HepG2 (cell line): ENCODE data around the gene BCL2L1. TPM values are rescaled to one million over a fixed set of nuclear protein-coding genes. Genes with fewer than 3 reads are reported as not detected.

Experiments
- ATAC-seq: fragments of 200-7000 bp; cut with Tn5 transposase; 3 replicates; pipeline ENCODE4 v1.9.1; 2020; ENCODE audit warnings: mild to moderate bottlenecking, moderate library complexity
- BruUV-seq: library from RNA; stranded (reverse); fragments of 400-500 nt; replicated peaks from 2 replicates; lab custom pipeline; 2021; lab: Mats Ljungman, UMichigan
- CTCF ChIA-PET: fragments of 300-600 bp; formaldehyde crosslinking; extraction: SDS; loops from one replicate; lab custom pipeline; 2021; ENCODE audit warnings: low total read pairs, inconsistent platforms, low intra/inter-chr PET ratio; lab: Yijun Ruan, JAX
- POLR2A ChIA-PET: fragments of 350-600 bp; sonication (Branson Sonifier 250); formaldehyde crosslinking; loops from one replicate; lab custom pipeline; 2020; ENCODE audit warnings: antibody characterized with exemption, inconsistent platforms; lab: Yijun Ruan, JAX
- DNase-seq: peaks from one replicate; pipeline ENCODE4 v3.0.0-alpha.2; 2015; ENCODE audit warnings: low spot score
- FAIRE-seq: peaks from 3 replicates; lab custom pipeline; 2011; peaks lifted over from hg19 to GRCh38; lab: Jason Lieb, UNC
- H2AFZ ChIP-seq: one replicate; pipeline ENCODE4 v1.6.1; 2011; ENCODE audit warnings: low read length, inconsistent platforms
- H3K27ac ChIP-seq: fragments of 300-600 bp; 3 replicates; pipeline ENCODE4 v1.8.0; 2011; ENCODE audit warnings: mixed run types, mild to moderate bottlenecking, mixed read lengths, low read length, inconsistent platforms; ENCODE audit not compliant: insufficient read depth; ENCODE audit errors: extremely low read length
- H3K27me3 ChIP-seq, 2 experiments: fragments of 200-600 bp in 1 of 2; 2 replicates in 1 of 2; 3 replicates in 1 of 2; pipeline versions ENCODE4 v1.6.0 to v1.8.0; 2011; ENCODE audit warnings: low read length in 2 of 2, mild to moderate bottlenecking in 2 of 2, moderate library complexity in 2 of 2, inconsistent platforms in 1 of 2; ENCODE audit not compliant: insufficient read depth in 2 of 2, control insufficient read depth in 1 of 2
- H3K36me3 ChIP-seq, 2 experiments: fragments of 200-600 bp in 1 of 2; replicated peaks in 1 of 2; 2 replicates in 1 of 2; 3 replicates in 1 of 2; pipeline versions ENCODE4 v1.5.1 to v1.8.0; 2011; ENCODE audit warnings: low read length in 2 of 2, inconsistent platforms in 1 of 2; ENCODE audit not compliant: insufficient read depth in 2 of 2, control insufficient read depth in 1 of 2
- H3K4me1 ChIP-seq: 2 replicates; pipeline ENCODE4 v1.5.1; 2012; ENCODE audit warnings: low read length, inconsistent platforms; ENCODE audit not compliant: insufficient read depth
- H3K4me2 ChIP-seq: 2 replicates; pipeline ENCODE4 v1.6.0; 2011; ENCODE audit warnings: low read depth, low read length, inconsistent platforms
- H3K4me3 ChIP-seq, 3 experiments: fragments of 200-600 bp in 1 of 3; sonication (generic), shearing (Covaris generic) in 1 of 3; replicated peaks in 1 of 3; 2 replicates each; pipeline ENCODE4 v1.5.1; 2011 to 2016; ENCODE audit warnings: low read length in 3 of 3, inconsistent platforms in 2 of 3, low read depth in 2 of 3, mild to moderate bottlenecking in 2 of 3, control low read depth in 1 of 3, mixed read lengths in 1 of 3; ENCODE audit not compliant: insufficient read depth in 1 of 3
- H3K79me2 ChIP-seq: one replicate; pipeline ENCODE4 v1.6.1; 2011; ENCODE audit warnings: low read length, inconsistent platforms; ENCODE audit not compliant: insufficient read depth
- H3K9ac ChIP-seq: 2 replicates; pipeline ENCODE4 v1.6.0; 2011; ENCODE audit warnings: mild to moderate bottlenecking, low read depth, low read length, inconsistent platforms; ENCODE audit not compliant: insufficient read depth
- H3K9me3 ChIP-seq: 2 replicates; pipeline ENCODE4 v1.5.1; 2012; ENCODE audit warnings: mild to moderate bottlenecking, low read length
- H4K20me1 ChIP-seq: 2 replicates; pipeline ENCODE4 v1.6.0; 2011; ENCODE audit warnings: inconsistent platforms, mild to moderate bottlenecking, low read length, moderate library complexity; ENCODE audit not compliant: insufficient read depth
- CEBPG ChIP-seq: IDR thresholded peaks from 2 replicates; pipeline ENCODE4 v1.6.1; 2016
- CREM ChIP-seq, 2 experiments: sonication (generic) in 1 of 2; formaldehyde crosslinking in 1 of 2; IDR thresholded peaks; 2 replicates each; pipeline versions ENCODE4 v1.4.0 to v1.6.1; 2016 to 2020; ENCODE audit warnings: antibody characterized with exemption in 1 of 2, mild to moderate bottlenecking in 1 of 2, missing genetic modification reagents in 1 of 2
- CTCF ChIP-seq: sonication (generic); formaldehyde crosslinking; IDR thresholded peaks from 2 replicates; pipeline ENCODE4 v1.5.0; 2020; ENCODE audit warnings: mild to moderate bottlenecking, missing genetic modification reagents, moderate library complexity
- FOXA1 ChIP-seq, 2 experiments: fragments of 450-650 bp in 1 of 2; sonication (generic) in 1 of 2; formaldehyde crosslinking in 1 of 2; IDR thresholded peaks; 2 replicates each; pipeline versions ENCODE4 v1.4.0 to v1.6.1; 2016 to 2020; ENCODE audit warnings: missing genetic modification reagents in 1 of 2
- NAIF1 ChIP-seq: sonication (generic); formaldehyde crosslinking; IDR thresholded peaks from 2 replicates; pipeline ENCODE4 v1.5.0; 2020; ENCODE audit warnings: mild to moderate bottlenecking, missing genetic modification reagents, borderline replicate concordance
- ZBTB25 ChIP-seq: IDR thresholded peaks from 2 replicates; pipeline ENCODE4 v1.6.1; 2018; ENCODE audit warnings: missing genetic modification reagents
- ZHX2 ChIP-seq, 2 experiments: sonication (generic) in 1 of 2; formaldehyde crosslinking in 1 of 2; IDR thresholded peaks; 2 replicates each; pipeline versions ENCODE4 v1.6.1 to v1.9.0; 2014 to 2022; ENCODE audit warnings: antibody characterized with exemption in 1 of 2, borderline replicate concordance in 1 of 2, inconsistent platforms in 1 of 2, low read depth in 1 of 2, missing genetic modification reagents in 1 of 2
- WGBS: methylation state at CpG from one replicate; pipeline ENCODE4 v1.1.6; 2017; ENCODE audit warnings: low lambda C conversion rate; 5-methylcytosine and 5-hydroxymethylcytosine counted together
- in situ Hi-C: cut with HindIII; loops from 2 replicates; pipeline ENCODE4 v1.10.0; 2017; ENCODE audit warnings: low pct_unique_long_range_greater_than_20kb; ENCODE audit not compliant: extremely low pct_ligation_motif_present
- intact Hi-C: fragments of 100-400 bp; cut with micrococcal nuclease; formaldehyde crosslinking; loops from one replicate; pipeline ENCODE4 v1.10.0; 2022; ENCODE audit not compliant: unreplicated experiment
- polyA plus RNA-seq, 8 experiments: library from polyadenylated mRNA; depleted of rRNA in 3 of 8; stranded (reverse) in 7 of 8; unstranded in 1 of 8; fragments of >200 nt; fragmentation: Illumina TruSeq in 4 of 8; extraction: Trizol in 4 of 8; gene quantifications; 2 replicates each; pipeline versions ENCODE4 v1.2.1 to v1.2.3, GENCODE V29; 2011 to 2016; ENCODE audit warnings: low read depth in 4 of 8, missing spikeins in 1 of 8, mixed read lengths in 1 of 8; ENCODE audit not compliant: insufficient read depth in 1 of 8
- total RNA-seq, 5 experiments: library from RNA; depleted of rRNA; stranded (reverse); fragments of >200 nt; fragmentation: Illumina TruSeq; extraction: Trizol; gene quantifications; 2 replicates each; pipeline ENCODE4 v1.2.3, GENCODE V29; 2016; ENCODE audit warnings: low read depth in 1 of 5
- TF ChIP-seq, protein P1 (sequence below): sonication (generic); formaldehyde crosslinking; conservative IDR thresholded peaks from 2 replicates; pipeline ENCODE4 v1.4.0; 2020; ENCODE audit warnings: mild to moderate bottlenecking, missing genetic modification reagents, moderate library complexity

BCL2L1 gene
- total and polyA plus RNA-seq, 2 of the 13 experiments (the other 11 are each of a cell fraction or from before 2014, with no cell fraction given): 164 to 258 TPM

DNA sequence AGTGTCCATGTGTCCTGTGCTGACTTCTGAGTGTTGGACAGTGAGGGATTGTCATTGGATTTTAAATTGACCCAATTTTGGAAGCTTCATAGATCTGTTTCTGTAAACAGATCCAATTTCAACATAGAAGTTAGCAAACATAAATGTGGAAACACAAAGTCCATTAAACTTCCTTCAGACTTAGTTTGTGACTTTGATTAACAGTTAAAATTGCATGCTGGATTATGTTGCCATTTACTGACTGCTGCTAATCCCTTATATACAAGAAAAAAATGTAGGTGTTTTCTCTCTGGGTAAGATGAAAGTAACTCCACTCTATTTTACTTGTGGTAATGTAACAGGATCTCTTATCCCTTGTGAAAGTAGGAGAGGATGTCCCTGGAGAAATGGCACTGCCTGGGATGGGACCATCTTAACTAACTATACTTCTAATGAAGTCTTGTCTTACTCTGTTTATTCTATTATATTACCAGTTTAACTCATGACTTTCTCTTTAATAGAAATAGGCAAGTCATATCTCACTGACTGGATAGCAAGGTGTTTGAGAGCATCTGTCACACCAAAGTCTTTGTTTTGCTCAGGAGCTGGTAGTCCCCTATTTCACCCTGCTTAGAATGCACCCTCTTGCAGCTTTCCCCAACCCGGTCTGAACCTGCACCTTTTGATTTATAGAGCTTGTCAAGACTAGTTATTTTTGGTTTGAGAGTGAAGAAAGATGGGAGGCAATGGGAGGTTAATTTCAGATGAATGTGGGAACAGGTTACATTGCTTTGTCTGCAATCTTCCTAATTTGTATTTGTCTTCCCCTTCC lies 23.6 kb upstream of the BCL2L1 start:
- FAIRE-seq: no peak
- peak; percentile 41 for DNase-seq
- peaks cover 8 to 42% of the 10 kb centered on the region in 2 experiments for H3K36me3 ChIP-seq
- H3K27me3 ChIP-seq: no peaks in the 10 kb centered on the region
- peak overlapping the region; percentile 5 for H3K27ac ChIP-seq
- H2AFZ ChIP-seq: no peak overlapping the region
- no peaks in the 10 kb centered on the region for H3K9me3 ChIP-seq
- H3K9ac ChIP-seq: no peak overlapping the region
- POLR2A ChIA-PET: interaction anchor here (1.1 kb wide), 1 partner anchor 26 kb away, joined by 4 read pairs; no protein-coding TSS in a partner anchor
- H3K79me2 ChIP-seq: peaks cover 92% of the 10 kb centered on the region
- WGBS: 71% methylated on average over 1 of the region's 1 CpG
- H3K4me1 ChIP-seq: peaks cover 47% of the 10 kb centered on the region
- TSS peak; percentile 12 for BruUV-seq
- peak; percentile 68 for ATAC-seq
- H3K4me3 ChIP-seq: no peak overlapping the region
- intact Hi-C loops (no loop called here), in situ Hi-C loops (no loop called here)
- peak overlapping the region; percentile 13; the same call in 1 of the 2 replicates for H3K4me2 ChIP-seq
- no peaks in the 10 kb centered on the region for H4K20me1 ChIP-seq
- CTCF ChIA-PET: no interaction called here
- 0 out of 2 replicates have a peak, but pooled peaks have one; percentile 34 for TF ChIP-seq ZBTB25 (CRISPR knock-in tag)
- peak; percentile 25; the same call in 1 of the 2 replicates for TF ChIP-seq CEBPG (CRISPR knock-in tag)
- no peak for TF ChIP-seq NAIF1 (CRISPR knock-in tag)
- TF ChIP-seq CREM (IDR thresholded peaks at IDR 0.05): 0 out of 2 replicates have a peak, but pooled peaks have one; percentile 22
- no peak for TF ChIP-seq CREM (CRISPR knock-in tag; IDR thresholded peaks at IDR 0.05)
- TF ChIP-seq ZHX2 (IDR thresholded peaks at IDR 0.05; ENCODE audit: low read depth): no peak
- no peak for TF ChIP-seq ZHX2 (CRISPR knock-in tag; IDR thresholded peaks at IDR 0.05; ENCODE audit: borderline replicate concordance)
- no peak for TF ChIP-seq FOXA1 (IDR thresholded peaks at IDR 0.05)
- TF ChIP-seq FOXA1 (CRISPR knock-in tag; IDR thresholded peaks at IDR 0.05): 0 out of 2 replicates have a peak, but pooled peaks have one; percentile 26
- no peak for TF ChIP-seq CTCF
- TF ChIP-seq, protein P1, sequence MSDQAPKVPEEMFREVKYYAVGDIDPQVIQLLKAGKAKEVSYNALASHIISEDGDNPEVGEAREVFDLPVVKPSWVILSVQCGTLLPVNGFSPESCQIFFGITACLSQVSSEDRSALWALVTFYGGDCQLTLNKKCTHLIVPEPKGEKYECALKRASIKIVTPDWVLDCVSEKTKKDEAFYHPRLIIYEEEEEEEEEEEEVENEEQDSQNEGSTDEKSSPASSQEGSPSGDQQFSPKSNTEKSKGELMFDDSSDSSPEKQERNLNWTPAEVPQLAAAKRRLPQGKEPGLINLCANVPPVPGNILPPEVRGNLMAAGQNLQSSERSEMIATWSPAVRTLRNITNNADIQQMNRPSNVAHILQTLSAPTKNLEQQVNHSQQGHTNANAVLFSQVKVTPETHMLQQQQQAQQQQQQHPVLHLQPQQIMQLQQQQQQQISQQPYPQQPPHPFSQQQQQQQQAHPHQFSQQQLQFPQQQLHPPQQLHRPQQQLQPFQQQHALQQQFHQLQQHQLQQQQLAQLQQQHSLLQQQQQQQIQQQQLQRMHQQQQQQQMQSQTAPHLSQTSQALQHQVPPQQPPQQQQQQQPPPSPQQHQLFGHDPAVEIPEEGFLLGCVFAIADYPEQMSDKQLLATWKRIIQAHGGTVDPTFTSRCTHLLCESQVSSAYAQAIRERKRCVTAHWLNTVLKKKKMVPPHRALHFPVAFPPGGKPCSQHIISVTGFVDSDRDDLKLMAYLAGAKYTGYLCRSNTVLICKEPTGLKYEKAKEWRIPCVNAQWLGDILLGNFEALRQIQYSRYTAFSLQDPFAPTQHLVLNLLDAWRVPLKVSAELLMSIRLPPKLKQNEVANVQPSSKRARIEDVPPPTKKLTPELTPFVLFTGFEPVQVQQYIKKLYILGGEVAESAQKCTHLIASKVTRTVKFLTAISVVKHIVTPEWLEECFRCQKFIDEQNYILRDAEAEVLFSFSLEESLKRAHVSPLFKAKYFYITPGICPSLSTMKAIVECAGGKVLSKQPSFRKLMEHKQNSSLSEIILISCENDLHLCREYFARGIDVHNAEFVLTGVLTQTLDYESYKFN (CRISPR knock-in tag): peak; percentile 52
